GM12873 (cell line): ENCODE data around the gene LILRB2.

Source experiments
- TF ChIP-seq, protein P1 (sequence below): IDR thresholded peaks from 2 replicates; pipeline ENCODE4 v1.5.1; 2012; ENCODE audit warnings: low read depth, mild to moderate bottlenecking, moderate library complexity, low read length, control low read depth; ENCODE audit not compliant: insufficient read depth; ENCODE audit errors: missing control alignments

The LILRB2 gene

DNA sequence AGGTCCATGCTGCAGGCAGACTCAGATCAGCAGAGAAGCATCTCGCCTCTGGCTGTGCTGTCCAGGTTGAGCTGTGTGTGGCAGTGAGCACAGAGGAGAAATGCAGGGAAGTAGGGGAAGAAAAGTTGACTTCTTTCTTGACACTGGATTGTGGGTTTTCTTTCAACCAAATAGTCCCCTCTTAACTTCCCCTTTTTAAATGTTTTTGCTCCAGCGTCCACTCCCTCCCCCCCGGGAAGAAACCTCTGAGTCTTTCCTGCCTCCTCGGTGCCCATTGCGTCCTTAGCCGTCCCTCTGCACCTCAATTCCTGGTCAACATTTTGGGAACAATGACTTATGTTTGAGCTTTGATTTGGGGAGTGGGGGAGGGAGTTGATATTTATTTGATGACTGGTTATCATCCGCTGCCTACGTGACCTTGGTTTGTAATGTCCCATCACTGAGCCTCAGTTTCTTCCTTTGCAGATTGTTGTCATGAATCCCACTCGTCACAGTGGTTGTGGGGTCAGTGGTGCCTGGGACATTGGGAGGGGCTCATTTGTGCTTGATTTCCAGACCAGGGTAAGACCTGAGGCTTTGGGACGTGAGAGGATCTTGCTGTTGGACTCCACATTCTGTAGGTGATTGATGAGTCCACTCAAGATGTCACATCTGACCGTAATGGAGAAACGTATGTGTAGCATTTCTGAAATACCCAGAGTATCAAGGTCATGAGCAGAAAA is at the start of gene LILRB2:
LILRB2 (minus strand) TSS at position 104 of the 722 bp plus-strand sequence. CDS start 614 bp downstream, outside the sequence.
- TF ChIP-seq, protein P1, sequence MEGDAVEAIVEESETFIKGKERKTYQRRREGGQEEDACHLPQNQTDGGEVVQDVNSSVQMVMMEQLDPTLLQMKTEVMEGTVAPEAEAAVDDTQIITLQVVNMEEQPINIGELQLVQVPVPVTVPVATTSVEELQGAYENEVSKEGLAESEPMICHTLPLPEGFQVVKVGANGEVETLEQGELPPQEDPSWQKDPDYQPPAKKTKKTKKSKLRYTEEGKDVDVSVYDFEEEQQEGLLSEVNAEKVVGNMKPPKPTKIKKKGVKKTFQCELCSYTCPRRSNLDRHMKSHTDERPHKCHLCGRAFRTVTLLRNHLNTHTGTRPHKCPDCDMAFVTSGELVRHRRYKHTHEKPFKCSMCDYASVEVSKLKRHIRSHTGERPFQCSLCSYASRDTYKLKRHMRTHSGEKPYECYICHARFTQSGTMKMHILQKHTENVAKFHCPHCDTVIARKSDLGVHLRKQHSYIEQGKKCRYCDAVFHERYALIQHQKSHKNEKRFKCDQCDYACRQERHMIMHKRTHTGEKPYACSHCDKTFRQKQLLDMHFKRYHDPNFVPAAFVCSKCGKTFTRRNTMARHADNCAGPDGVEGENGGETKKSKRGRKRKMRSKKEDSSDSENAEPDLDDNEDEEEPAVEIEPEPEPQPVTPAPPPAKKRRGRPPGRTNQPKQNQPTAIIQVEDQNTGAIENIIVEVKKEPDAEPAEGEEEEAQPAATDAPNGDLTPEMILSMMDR = no peak

DNA sequence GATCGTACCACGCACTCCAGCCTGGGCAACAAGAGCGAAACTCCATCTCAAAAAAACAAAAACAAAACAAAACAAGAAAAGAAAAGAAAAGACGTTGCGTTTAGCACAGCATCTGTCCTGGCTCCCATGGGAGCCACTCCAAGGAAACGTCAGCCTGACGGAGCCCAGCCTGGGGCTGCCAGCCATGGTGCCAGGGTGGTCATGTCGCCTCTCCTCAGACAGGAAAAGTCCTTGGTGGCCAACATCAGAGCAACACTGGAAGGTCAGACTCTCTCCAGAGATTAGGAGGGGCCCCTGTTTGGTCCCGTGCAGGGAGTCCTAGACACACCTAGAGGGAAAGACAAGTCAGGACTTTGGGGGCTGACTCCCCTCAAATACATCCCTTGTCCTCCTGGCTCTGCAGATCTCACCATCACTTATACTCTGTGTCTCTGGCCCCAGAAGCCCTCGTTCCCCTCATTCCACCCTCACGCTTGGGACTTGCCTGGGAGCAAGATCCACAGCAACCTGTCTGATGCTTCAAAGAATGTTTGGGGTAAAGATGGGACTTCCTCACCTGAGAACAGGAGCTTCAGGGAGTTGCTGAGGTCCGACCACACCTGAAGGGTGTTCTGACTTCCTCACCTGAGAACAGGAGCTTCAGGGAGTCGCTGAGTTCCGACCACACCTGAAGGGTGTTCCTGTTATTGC is 48.7 kb upstream of the LILRB2 start:
- TF ChIP-seq, protein P1 = no peak

DNA sequence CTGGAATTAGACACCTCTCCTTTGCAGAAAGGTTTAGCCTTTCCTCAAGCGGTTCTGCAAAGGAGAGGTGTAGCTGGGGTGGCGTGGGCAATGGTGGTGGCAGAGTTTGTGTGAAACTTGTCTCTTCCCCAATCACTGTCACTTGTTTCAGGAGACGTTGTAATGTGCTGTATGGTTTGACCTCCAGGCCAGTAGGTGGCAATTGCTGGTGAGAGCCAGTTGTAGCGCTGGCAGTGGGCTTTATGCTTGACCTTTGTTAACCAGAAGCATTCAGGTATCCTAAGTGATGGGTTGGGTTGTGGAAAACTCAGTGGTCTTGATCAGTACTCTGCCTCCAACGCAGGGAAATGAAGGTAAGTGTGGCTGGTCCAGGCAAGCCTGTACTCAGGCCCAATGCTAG is 44.7 kb upstream of the LILRB2 start:
- TF ChIP-seq, protein P1 = no peak

DNA sequence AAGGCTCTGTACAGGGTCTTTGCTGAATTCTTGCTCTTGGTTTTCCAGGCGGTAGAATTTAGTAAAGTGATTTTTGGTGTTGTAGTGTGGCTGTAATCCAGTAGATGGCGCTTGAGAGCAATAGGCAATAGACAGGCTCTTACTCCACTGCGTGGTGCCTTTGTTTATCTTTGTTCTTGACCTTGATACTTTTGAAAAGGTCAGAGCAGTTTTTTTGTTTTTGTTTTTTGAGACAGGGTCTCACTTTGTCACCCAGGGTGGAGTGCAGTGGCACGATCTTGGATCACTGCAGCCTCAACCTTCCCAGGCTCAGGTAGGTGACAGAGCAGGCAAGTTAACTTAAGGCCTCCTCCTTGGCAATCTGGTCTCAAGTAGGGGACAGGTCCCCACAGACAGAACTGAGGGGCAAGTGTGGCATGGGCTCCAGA is 44.3 kb upstream of the LILRB2 start:
- TF ChIP-seq, protein P1 = peak; percentile 92

DNA sequence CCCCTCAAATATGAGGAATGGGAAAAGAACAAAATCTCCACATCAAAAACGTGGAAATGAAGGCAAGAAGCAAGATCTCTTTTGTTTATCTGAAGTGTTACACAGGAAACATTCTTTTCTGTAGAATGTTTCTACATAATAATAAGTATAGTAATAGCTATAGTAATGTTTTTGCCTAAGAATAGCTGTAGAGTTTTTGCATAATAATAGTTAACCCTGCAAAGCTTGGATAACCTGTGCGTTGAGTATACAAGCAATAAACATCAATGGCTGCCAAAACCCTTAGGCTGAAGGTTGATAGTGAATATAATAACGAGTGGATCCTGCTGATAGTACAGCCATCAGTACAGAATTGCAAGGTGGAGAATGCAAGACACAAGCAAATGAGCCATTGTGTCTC is 43.2 kb upstream of the LILRB2 start:
- TF ChIP-seq, protein P1 = no peak

DNA sequence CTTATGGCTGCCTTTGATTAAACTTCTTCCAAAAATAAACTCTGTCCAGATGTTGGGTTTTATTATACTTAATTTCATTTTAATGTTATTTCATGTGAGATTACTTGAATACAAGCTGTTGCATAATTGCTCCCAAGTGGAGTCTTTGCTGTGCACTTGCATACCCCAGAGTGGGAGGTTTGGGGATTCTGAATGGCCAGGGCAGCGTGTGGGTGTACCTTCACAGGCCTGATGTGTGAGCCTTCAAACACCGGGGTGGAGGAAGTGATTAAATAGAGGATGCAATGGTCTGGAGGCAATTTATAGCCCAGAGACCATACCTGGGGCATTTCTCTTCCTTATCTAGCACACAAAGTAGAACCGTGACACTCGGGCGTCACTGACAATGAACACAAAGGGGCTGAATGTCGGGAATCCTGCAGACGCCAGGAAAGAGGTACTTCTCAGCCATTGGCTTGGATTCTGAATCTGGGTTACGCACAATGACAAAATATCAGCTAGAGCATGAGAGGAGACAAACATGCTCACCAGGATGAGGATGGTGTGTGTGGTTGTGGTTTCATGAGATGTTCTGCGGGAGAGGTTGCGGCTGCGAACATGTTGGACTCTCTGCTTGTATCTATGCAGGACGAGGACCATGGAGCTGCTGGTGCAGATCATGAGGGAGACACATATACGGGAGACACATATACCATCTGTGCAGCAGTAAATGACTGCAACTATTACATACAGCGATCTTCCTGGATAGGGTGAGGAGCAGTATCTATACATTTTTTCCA is 39.2 kb upstream of the LILRB2 start:
- TF ChIP-seq, protein P1 = no peak

DNA sequence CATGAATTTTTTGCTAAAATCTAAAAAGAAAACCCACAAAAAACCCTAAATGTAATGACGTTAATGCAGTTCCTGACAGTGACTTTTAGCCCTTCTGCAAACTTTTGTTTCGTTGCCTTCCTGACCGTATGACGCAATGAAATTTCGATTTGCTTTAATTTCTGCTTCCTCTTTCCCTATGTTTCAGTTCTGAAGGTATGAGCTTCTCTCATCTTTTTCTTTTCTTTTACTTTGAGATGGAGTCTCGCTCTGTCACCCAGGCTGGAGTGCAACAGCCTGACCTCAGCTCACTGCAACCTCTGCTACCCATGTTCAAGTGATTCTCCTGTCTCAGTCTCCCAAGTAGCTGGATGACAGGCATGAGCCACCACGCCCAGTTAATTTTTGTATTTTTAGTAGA is 38.1 kb upstream of the LILRB2 start:
- TF ChIP-seq, protein P1 = no peak
